Stimulated activated CD4-positive, alpha-beta T cell treated with anti-CD3 and anti-CD28 coated beads, TNF-alpha, amount 100 ng/mL, for 1 hour (primary cell): ENCODE measurements around the gene BAG5.

ENCODE experiments used
- DNase-seq, 3 donors: peaks; one replicate each; pipeline ENCODE4 v3.0.0-alpha.2; 2020; ENCODE audit warnings: low read depth in 3 of 3, low spot score in 1 of 3

Gene BAG5

DNA sequence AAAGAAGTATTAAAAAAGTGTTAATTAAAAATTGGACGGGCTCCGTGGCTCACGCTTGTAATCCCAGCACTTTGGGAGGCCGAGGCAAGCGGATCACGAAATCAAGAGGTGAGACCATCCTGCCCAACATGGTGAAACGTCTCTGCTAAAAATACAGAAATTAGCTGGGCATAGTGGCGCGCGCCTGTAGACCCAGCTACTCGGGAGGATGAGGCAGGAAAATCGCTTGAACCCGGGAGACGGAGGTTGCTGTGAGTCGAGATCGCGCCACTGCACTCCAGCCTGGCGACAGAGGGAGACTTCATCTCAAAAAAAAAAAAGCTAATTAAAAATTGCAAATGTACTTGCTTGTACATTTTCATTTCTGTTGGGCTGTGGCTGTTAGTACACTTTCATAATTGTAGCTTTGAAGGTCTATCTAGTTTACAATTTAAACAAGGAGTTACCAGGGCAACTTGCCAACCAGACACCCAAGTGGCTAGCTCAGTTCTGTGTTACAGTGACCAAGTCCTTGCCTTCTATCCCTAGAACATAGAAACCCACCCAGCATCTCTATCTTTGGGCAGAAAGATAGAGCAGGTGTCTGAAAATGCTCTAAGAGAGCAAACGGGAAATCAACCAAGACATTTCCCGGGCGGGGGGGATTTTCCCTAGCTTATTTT is 1.5 kb upstream of the BAG5 start:
- no peak for DNase-seq

DNA sequence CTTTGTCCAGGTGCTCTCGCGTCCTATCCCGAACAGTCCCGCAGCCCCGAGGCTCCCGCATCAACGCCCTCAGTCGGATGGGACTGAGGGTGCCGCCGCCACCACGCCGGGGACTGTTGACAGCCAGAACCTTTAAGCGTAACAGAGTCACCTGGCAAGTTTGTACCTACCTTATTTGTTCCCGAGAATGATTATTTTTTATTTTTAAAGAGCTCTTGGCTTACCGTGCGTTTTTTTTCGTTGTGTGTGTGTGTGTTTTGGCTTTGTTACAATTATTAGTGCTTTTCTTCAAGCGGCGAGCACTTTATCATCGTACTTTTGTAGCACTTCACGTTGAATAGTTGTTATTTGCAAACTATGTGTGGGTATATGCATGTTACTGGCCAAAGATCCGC is 766 bp upstream of the BAG5 start:
- no peak for DNase-seq

DNA sequence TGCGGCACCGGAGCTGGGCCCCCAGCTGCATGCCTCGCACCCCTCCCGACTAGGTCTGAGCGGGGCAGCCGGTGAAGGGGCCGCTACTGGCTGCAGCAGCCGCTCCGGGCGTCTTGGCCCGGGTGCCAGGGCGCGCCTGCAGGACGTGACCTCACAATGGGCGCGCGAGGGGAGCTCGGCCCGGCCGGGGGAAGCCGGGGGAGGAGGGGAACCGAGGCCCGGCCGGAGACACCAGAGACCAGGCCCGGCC is 353 bp downstream of the BAG5 start:
- DNase-seq, result no peak

DNA sequence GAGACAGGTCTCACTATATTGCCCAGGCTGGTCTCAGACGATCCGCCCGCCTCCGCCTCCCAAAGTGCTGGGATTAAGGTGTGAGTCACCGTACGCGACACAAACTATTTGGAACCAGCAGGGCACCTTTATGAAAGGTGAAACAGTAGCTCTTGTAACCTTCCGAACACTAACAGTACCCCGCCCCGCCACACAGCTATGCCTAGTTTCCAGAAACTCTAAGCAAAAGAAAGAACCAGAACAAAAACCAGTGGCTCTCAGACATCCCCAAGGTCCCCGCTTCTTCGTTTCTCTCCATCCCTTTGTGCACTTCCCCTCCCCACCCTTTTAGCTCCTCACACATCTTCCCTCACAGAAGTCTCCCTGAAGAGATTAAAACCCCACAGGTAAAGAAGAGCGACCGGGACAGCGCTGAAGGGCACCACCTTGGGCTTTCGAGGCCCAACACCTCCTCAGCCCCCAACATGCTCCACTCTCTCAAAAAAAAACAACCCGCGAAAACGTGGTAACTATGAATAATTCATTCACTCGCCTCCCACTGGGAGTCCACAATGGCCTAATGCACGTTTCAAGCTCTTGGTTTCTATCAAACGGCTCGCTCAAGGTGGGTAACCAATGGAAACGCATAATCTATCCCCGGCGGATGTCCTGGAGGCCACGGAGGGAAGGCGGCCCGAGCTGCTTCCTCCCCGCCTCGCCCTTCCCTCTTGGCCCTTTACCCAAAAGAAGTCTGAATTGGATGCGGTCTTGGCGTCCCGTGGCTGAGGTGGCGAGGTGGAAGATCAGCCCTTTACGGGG is 877 bp downstream of the BAG5 start:
- no peak for DNase-seq

- DNase-seq, result no peak
Measured at GRCh38 chr14:103560691-103561090, 1.8 kb downstream of the BAG5 start.

DNA sequence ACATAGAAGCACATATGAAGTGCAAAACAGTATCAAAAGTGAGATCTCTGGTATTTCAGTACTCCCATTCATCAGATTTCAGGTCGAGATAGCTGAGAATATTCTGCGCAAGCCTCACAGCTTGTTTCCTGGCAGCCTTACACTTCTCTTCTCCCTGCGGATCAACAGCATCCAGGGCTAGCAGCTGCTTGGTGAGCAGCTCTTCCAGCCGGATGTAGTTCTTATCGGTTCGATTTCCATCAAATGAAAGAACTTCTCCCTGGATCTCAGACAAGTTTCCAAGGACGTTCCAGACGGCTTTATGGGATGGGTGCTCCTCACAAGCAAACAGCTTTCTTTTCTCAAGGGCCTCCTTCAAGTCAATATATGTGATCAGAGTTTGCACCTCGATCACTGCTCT is 2.7 kb downstream of the BAG5 start:
- DNase-seq, result no peak

DNA sequence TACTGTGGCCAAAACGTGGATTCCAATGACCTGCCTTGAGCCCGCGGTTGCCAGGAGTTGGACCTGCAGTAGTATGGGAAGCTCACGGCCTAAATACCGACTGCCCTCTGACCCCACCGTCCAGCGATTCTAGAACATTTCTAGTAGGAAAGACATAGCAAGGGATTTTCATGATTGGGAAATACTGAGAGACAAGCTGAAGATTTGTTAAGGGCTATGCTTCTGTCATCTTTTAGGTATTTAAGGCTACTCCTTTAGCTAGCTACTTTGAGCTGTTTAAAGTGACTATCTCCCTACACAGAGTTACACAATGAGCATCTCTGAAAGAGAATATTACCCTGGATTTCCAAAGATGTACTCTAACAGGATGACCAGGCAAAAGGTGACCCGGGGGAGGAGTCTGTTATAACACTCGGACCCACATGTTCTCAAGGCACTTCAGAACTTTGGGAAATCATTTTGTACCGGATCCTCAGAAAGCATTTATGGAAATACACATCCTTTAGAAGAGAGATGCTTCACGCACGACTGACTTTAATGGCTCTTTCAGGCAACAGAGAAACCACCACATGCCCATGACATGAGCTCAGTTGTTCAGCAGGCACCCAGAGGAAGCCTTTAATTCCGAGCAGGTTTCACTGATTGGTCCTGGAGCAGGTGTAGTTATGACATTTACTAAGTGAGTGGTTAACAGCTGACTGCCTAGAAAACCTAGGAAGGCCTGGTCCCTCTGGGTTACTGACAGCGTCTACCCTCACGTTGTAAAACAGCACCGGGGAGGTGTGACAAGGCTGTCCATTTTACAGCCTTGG is 4.2 kb downstream of the BAG5 start:
- no peak for DNase-seq

DNA sequence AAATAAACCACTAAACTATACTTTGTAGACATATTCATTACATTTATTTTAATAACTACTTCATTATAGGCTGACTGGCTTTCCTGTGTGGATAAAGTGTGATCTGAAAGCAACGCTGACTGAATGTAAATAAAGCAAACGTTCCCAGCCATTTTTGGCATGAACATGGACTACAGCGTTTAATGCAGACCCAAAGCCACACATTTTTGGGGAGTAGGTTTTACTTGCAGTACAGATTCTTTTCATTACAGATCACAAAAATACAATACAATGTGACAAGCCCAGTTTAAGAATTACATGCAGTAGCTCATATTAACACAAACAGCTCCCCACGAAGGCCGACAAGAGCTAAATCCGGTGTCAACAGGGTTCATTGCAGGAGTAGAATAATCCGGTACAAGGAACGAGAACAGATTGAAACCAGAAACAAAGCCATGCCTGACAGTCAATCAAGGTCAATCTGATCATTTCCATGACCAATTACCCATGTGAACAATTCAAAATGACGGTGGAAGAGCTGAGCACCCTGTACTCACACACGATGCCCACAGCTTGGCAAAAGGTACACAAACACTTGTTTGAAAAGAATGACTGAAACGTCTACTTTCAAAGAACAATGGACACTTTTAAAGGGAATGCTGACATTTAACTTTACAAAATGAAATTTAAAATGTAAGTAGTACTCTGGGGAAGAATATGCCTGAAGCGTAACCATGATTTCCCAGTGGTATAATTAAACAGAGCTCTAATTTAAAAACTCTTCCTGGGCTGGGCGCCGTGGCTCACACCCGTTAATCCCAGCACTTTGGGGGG is 5.3 kb downstream of the BAG5 start:
- DNase-seq, result no peak

GRCh38 chr14:103555559-103556337 is 6.7 kb downstream of the BAG5 start:
- no peak for DNase-seq

DNA sequence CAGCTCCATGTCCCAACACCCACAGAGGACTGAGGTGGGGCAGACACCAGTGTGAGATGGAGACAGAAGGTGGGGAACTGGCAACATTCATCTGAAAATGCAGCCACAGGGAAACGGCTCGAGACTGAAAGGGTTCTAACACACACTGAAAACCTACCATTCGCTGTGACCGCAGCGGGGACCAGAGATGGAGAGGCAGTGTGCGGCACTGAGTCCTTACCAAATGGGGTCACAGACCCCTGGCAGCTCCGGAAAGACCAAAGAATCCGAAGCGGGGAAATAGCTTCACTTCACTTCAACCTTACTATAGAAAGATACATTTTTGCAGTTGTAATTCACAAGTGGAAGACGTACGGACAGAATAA is 9.6 kb downstream of the BAG5 start:
- no peak for DNase-seq

GRCh38 chr14:103552011-103552845 is 10.2 kb downstream of the BAG5 start:
- no peak for DNase-seq

GRCh38 chr14:103551338-103551762 is 11.1 kb downstream of the BAG5 start:
- DNase-seq, result no peak

- DNase-seq, result no peak
Measured at GRCh38 chr14:103550451-103551337, 11.8 kb downstream of the BAG5 start.

GRCh38 chr14:103549361-103550311 is 12.8 kb downstream of the BAG5 start:
- DNase-seq, result no peak

GRCh38 chr14:103548463-103549351 is 13.8 kb downstream of the BAG5 start:
- DNase-seq, result no peak

GRCh38 chr14:103547941-103548462 is 14.5 kb downstream of the BAG5 start:
- no peak for DNase-seq
